Fibroblast of lung (primary cell): Measurements from ENCODE around the gene RHOT1. TPM values are rescaled to one million over a fixed set of nuclear protein-coding genes. Genes with fewer than 3 reads are reported as not detected.
"Not testable (repeated sequence)": the region's sequence is repeated elsewhere in the genome, so short reads cannot be mapped to it uniquely, and the experiment has no call there.

Experiments
- DNase-seq, 2 donors: peaks; one replicate each; pipeline versions ENCODE4 v3.0.0 to v3.0.0-alpha.2; 2010; ENCODE audit warnings: low read depth in 2 of 2
- H2AFZ ChIP-seq: 2 replicates; pipeline ENCODE4 v1.5.1; 2012; ENCODE audit warnings: low read length, control low read depth, inconsistent platforms
- H3K27ac ChIP-seq: 2 replicates; pipeline ENCODE4 v1.5.1; 2011; ENCODE audit warnings: low read length, control low read depth; ENCODE audit not compliant: insufficient read depth
- H3K27me3 ChIP-seq: 2 replicates; pipeline ENCODE4 v1.5.1; 2011; ENCODE audit warnings: mild to moderate bottlenecking, low read length; ENCODE audit not compliant: control insufficient read depth, insufficient read depth
- H3K36me3 ChIP-seq: 2 replicates; pipeline ENCODE4 v1.5.1; 2011; ENCODE audit warnings: low read length; ENCODE audit not compliant: control insufficient read depth, insufficient read depth
- H3K4me1 ChIP-seq: 2 replicates; pipeline ENCODE4 v1.5.1; 2011; ENCODE audit warnings: low read length; ENCODE audit not compliant: control insufficient read depth, insufficient read depth; ENCODE audit errors: extremely low read depth
- H3K4me2 ChIP-seq: 2 replicates; pipeline ENCODE4 v1.5.1; 2011; ENCODE audit warnings: low read length, control low read depth; ENCODE audit not compliant: insufficient read depth; ENCODE audit errors: extremely low read depth
- H3K4me3 ChIP-seq, 4 experiments: fragments of 200-600 bp in 1 of 4; sonication (generic) in 1 of 4; replicated peaks in 1 of 4; 2 replicates each; pipeline ENCODE4 v1.5.1; 2011 to 2016; ENCODE audit warnings: low read length in 4 of 4, low read depth in 3 of 4, mild to moderate bottlenecking in 3 of 4, control low read depth in 2 of 4, inconsistent platforms in 1 of 4, mixed read lengths in 1 of 4; ENCODE audit not compliant: insufficient read depth in 1 of 4; ENCODE audit errors: control extremely low read depth in 1 of 4
- H3K79me2 ChIP-seq: 2 replicates; pipeline ENCODE4 v1.5.1; 2012; ENCODE audit warnings: mild to moderate bottlenecking, low read length, inconsistent platforms; ENCODE audit not compliant: control insufficient read depth, insufficient read depth
- H3K9ac ChIP-seq: 2 replicates; pipeline ENCODE4 v1.5.1; 2011; ENCODE audit warnings: mild to moderate bottlenecking, low read length, control low read depth; ENCODE audit not compliant: insufficient read depth
- H3K9me3 ChIP-seq: 2 replicates; pipeline ENCODE4 v1.5.1; 2012; ENCODE audit warnings: low read depth, low read length; ENCODE audit not compliant: control insufficient read depth, insufficient read depth
- H4K20me1 ChIP-seq: 2 replicates; pipeline ENCODE4 v1.5.1; 2011; ENCODE audit warnings: low read length; ENCODE audit not compliant: control insufficient read depth, insufficient read depth; ENCODE audit errors: extremely low read depth
- CTCF ChIP-seq, 2 donors: IDR thresholded peaks in 1 of 2; conservative IDR thresholded peaks in 1 of 2; 1 replicate in 1 of 2; 2 replicates in 1 of 2; pipeline ENCODE4 v1.5.1; 2011 to 2012; ENCODE audit warnings: low read length in 2 of 2, control low read depth in 1 of 2, inconsistent platforms in 1 of 2, low read depth in 1 of 2, mild to moderate bottlenecking in 1 of 2
- EZH2 ChIP-seq: IDR thresholded peaks from 2 replicates; pipeline ENCODE4 v1.5.1; 2012; ENCODE audit warnings: low read length, control low read depth, mild to moderate bottlenecking; ENCODE audit errors: missing control alignments
- polyA plus RNA-seq, 2 donors: library from polyadenylated mRNA; depleted of rRNA in 1 of 2; stranded (reverse) in 1 of 2; unstranded in 1 of 2; fragments of >200 nt; gene quantifications; 2 replicates each; pipeline ENCODE4 v1.2.1, GENCODE V29; 2011 to 2012; ENCODE audit warnings: missing spikeins in 1 of 2
- total RNA-seq: library from RNA; depleted of rRNA; stranded (reverse); fragments of >200 nt; gene quantifications from 2 replicates; pipeline ENCODE4 v1.2.1, GENCODE V29; 2014

Gene RHOT1
- total and polyA plus RNA-seq, 2 donors (not counting 1 experiment from before 2014, with no cell fraction given): 45.6 to 58.8 TPM

GRCh38 chr17:32261417-32261736 is 119.1 kb downstream of the RHOT1 start:
- peak in 1 of 2 donors; percentile 35 for DNase-seq
- no peak overlapping the region for H3K27ac ChIP-seq
- H3K36me3 ChIP-seq: no peaks in the 10 kb centered on the region
- H3K9ac ChIP-seq: no peak overlapping the region
- H3K4me3 ChIP-seq: no peak overlapping the region
- no peak overlapping the region for H3K4me2 ChIP-seq
- peaks cover 6% of the 10 kb centered on the region for H3K4me1 ChIP-seq
- no peaks in the 10 kb centered on the region for H3K9me3 ChIP-seq
- TF ChIP-seq EZH2: no peak
- no peak for TF ChIP-seq CTCF (conservative IDR thresholded peaks at IDR 0.05 in 1 of 2, IDR thresholded peaks at IDR 0.05 in 1 of 2; ENCODE audit: low read depth in 1 of 2, low read length in 2 of 2)
- H4K20me1 ChIP-seq: no peaks in the 10 kb centered on the region
- H2AFZ ChIP-seq: no peak overlapping the region
- H3K79me2 ChIP-seq: no peaks in the 10 kb centered on the region
- H3K27me3 ChIP-seq: peaks cover 35% of the 10 kb centered on the region

GRCh38 chr17:32261936-32262510 is 119.7 kb downstream of the RHOT1 start:
- TF ChIP-seq EZH2: no peak
- TF ChIP-seq CTCF (conservative IDR thresholded peaks at IDR 0.05 in 1 of 2, IDR thresholded peaks at IDR 0.05 in 1 of 2; ENCODE audit: low read depth in 1 of 2, low read length in 2 of 2): no peak
- no peak overlapping the region for H2AFZ ChIP-seq
- H3K4me1 ChIP-seq: peaks cover 8% of the 10 kb centered on the region
- H3K79me2 ChIP-seq: no peaks in the 10 kb centered on the region
- H3K4me3 ChIP-seq: no peak overlapping the region
- no peaks in the 10 kb centered on the region for H4K20me1 ChIP-seq
- H3K27ac ChIP-seq: no peak overlapping the region
- no peak overlapping the region for H3K9ac ChIP-seq
- H3K4me2 ChIP-seq: no peak overlapping the region
- H3K9me3 ChIP-seq: no peaks in the 10 kb centered on the region
- H3K27me3 ChIP-seq: peaks cover 42% of the 10 kb centered on the region
- no peak for DNase-seq
- no peaks in the 10 kb centered on the region for H3K36me3 ChIP-seq

- H3K4me2 ChIP-seq, H3K9ac ChIP-seq, H3K4me1 ChIP-seq, H3K36me3 ChIP-seq, H4K20me1 ChIP-seq, H2AFZ ChIP-seq, H3K79me2 ChIP-seq, H3K4me3 ChIP-seq, H3K27ac ChIP-seq, H3K9me3 ChIP-seq, DNase-seq: not testable (repeated sequence)
- H3K27me3 ChIP-seq: peaks cover 56% of the 10 kb centered on the region
These were observed 121.2 kb downstream of the RHOT1 start for GRCh38 chr17:32263515-32263914.
